ENCODE results near the gene ZFYVE21.

The ZFYVE21 gene

GRCh38 chr14:103697206-103697602 is 18.4 kb upstream of the ZFYVE21 start:
- TF ChIP-seq CTCF (conservative IDR thresholded peaks at IDR 0.05; ENCODE audit: low read depth, low read length) = no peak
- no peak for DNase-seq (ENCODE audit: low read depth)
- no peak overlapping the region for H3K4me3 ChIP-seq (ENCODE audit: low read depth, low read length)

- no peak overlapping the region for H3K4me3 ChIP-seq (ENCODE audit: low read depth, low read length)
- TF ChIP-seq CTCF (conservative IDR thresholded peaks at IDR 0.05; ENCODE audit: low read depth, low read length) = no peak
Observed at GRCh38 chr14:103697603-103698379, 17.8 kb upstream of the ZFYVE21 start.

GRCh38 chr14:103698380-103699260 is 17.0 kb upstream of the ZFYVE21 start:
- TF ChIP-seq CTCF (conservative IDR thresholded peaks at IDR 0.05; ENCODE audit: low read depth, low read length) = no peak
- no peak overlapping the region for H3K4me3 ChIP-seq (ENCODE audit: low read depth, low read length)
- no peak for DNase-seq (ENCODE audit: low read depth)

More at GRCh38 chr14:103697603-103698379, 17.8 kb upstream of the ZFYVE21 start:
- DNase-seq (ENCODE audit: low read depth) = no peak

GRCh38 chr14:103699261-103699661 is 16.3 kb upstream of the ZFYVE21 start:
- no peak for TF ChIP-seq CTCF (conservative IDR thresholded peaks at IDR 0.05; ENCODE audit: low read depth, low read length)
- no peak overlapping the region for H3K4me3 ChIP-seq (ENCODE audit: low read depth, low read length)
- DNase-seq (ENCODE audit: low read depth) = no peak

- H3K4me3 ChIP-seq (ENCODE audit: low read depth, low read length) = no peak overlapping the region
- DNase-seq (ENCODE audit: low read depth) = no peak
Observed at GRCh38 chr14:103699901-103700752, 15.5 kb upstream of the ZFYVE21 start.

More at GRCh38 chr14:103699901-103700752, 15.5 kb upstream of the ZFYVE21 start:
- TF ChIP-seq CTCF (conservative IDR thresholded peaks at IDR 0.05; ENCODE audit: low read depth, low read length) = no peak

All from choroid plexus epithelial cell (primary cell).